A375 (cell line): ENCODE measurements around the gene ETV7. TPM values are rescaled to one million over a fixed set of nuclear protein-coding genes. Genes with fewer than 3 reads are reported as not detected.

Experiments
- total RNA-seq: library from RNA; depleted of rRNA; stranded (reverse); fragments of >200 nt; shearing (Covaris generic); gene quantifications from 2 replicates; pipeline ENCODE4 v1.2.3, GENCODE V29; 2014; rRNA removed

The ETV7 gene
- total RNA-seq: 0.05 and 0.23 TPM in 2 replicates

DNA sequence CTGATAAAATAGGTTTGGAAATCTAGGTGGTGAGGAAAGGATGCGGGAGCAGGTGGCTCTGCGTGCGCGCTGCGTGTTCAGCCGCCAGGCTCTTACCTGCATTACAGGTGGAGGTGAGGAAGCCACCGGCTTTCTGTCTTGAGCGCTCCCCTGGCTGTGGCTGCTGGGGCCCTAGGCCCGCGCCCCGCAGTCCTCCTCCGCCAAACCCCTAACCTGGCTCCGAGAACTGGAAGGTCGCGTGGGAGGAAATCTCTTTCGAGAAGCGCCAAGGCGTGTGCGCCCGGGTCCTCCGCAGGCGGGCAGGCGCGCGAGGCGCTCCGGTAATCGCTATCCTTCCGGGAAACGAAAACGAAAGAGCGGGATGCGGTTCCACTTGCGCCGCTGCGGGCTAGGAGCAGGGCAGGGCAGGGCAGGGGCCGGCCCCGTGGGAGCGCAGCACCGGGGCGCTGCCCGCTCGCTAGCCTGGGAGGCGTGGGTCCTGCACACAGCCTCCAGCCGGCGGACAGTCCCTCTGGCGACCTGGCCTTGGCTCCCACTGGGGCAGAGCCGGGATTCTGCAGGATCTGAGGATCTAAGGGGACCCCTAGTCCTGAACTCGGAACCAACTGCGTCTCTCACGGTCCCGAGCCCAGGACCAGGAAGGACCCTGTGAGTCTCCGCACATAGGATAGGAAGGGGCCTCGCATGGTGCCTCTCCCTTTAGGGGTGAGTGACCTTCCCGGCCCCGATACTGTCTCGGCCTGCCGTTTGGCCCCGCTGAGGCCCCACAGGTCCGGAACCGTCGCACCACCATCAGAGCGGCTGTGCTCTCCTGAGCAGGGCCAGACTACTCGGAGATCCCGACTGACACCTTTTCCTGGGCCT is at the start of gene ETV7:
TSS of gene ETV7 (minus strand) at position 230 of the 864 bp plus-strand sequence. CDS start at position 102, 128 bp downstream.

DNA sequence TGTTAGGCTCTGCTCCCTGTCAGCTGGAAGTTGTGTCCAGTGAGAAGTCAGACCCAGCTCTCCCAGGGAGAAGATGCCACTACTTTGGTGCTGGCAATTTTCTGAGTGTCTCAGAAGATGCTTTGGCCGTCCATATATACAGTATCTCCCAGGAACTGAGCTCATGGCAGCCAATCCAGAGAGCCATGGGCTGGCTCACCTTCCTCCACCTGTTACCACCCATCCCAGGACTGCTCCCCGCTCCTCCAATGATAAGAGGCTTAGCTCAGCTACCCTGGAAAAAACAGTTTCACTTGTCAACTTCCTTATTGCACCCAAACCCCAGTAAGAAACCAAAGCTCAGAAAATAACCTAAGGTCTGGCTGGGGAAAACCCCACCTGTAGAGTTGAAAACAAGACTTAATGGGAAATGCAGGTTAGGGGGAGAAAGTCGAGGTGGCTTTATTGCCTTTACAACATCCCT is 50.7 kb downstream of the ETV7 start, which contains the start of gene BNIP5:
TSS of gene BNIP5 (minus strand) at position 110 of the 463 bp plus-strand sequence. CDS start 6,198 bp downstream, outside the sequence.

Other genes starting within 250 kb of the ETV7 start
- gene BRPF3, start 190.9 kb downstream of the ETV7 start, total RNA-seq: 11.3 and 13.0 TPM in 2 replicates
- not detected in 2 replicates for gene PNPLA1, start 117.6 kb downstream of the ETV7 start, total RNA-seq
- gene BNIP5, start 50.8 kb downstream of the ETV7 start, total RNA-seq: not detected in 2 replicates
- not detected in 2 replicates for gene PXT1, start 55.2 kb upstream of the ETV7 start, total RNA-seq
- 23.5 and 24.3 TPM in 2 replicates for gene KCTD20, start 55.3 kb upstream of the ETV7 start, total RNA-seq
- 4.9 and 5.5 TPM in 2 replicates for gene STK38, start 159.8 kb upstream of the ETV7 start, total RNA-seq
- 331 and 464 TPM in 2 replicates for gene SRSF3, start 206.7 kb upstream of the ETV7 start, total RNA-seq